HUES48 (cell line): Measurements from ENCODE around the gene ERVW-1.
A peak's percentile ranks its signal among the peaks of the same experiment; 100 is the strongest.

Source experiments
- H3K27ac ChIP-seq: one replicate; pipeline ENCODE4 v1.7.0; 2013; ENCODE audit warnings: low read depth, low read length, inconsistent platforms
- H3K27me3 ChIP-seq: 2 replicates; pipeline ENCODE4 v1.6.1; 2013; ENCODE audit warnings: mild to moderate bottlenecking, low read length; ENCODE audit not compliant: control insufficient read depth, insufficient read depth
- H3K36me3 ChIP-seq: 2 replicates; pipeline ENCODE4 v1.6.1; 2013; ENCODE audit warnings: low read length; ENCODE audit not compliant: control insufficient read depth, insufficient read depth
- H3K4me1 ChIP-seq: 2 replicates; pipeline ENCODE4 v1.6.1; 2013; ENCODE audit warnings: mild to moderate bottlenecking, low read length; ENCODE audit not compliant: control insufficient read depth, insufficient read depth
- H3K4me3 ChIP-seq: 2 replicates; pipeline ENCODE4 v1.5.1; 2013; ENCODE audit warnings: mild to moderate bottlenecking, low read depth, low read length
- H3K9ac ChIP-seq: 2 replicates; pipeline ENCODE4 v1.6.1; 2013; ENCODE audit warnings: mild to moderate bottlenecking, low read depth, low read length, moderate library complexity
- H3K9me3 ChIP-seq: 2 replicates; pipeline ENCODE4 v1.6.1; 2013; ENCODE audit warnings: low read length; ENCODE audit not compliant: control insufficient read depth, insufficient read depth

Gene ERVW-1

DNA sequence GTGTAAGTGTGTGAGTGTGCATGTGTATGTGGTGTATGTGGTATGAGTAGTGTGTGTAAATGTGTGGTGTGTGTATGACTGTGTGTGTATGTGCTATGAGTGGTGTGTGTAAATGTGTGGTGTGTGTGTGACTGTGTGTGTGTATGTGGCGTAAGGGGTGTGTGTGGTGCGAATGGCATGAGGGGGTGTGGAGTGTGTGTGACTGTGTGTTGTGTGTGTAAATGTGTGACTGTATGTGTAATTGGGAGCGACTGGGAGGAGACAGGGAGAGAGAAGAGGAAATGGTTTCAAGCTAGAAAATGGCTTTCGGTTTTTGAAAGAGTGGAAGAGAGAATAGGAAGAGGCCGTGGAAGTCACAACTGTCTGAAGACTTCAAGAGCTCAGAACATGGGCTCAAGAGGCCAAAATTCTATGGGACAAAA lies 54.0 kb downstream of the ERVW-1 start:
- Histone ChIP-seq H3K27me3 (no peaks in the 10 kb centered on the region), H3K27ac (no peak overlapping the region), H3K9me3 (no peaks in the 10 kb centered on the region), H3K4me1 (peaks cover 8% of the 10 kb centered on the region), H3K4me3 (0 out of 2 replicates have a peak overlapping the region, but pooled peaks have one; percentile 79), H3K36me3 (no peaks in the 10 kb centered on the region), H3K9ac (no peak overlapping the region)

DNA sequence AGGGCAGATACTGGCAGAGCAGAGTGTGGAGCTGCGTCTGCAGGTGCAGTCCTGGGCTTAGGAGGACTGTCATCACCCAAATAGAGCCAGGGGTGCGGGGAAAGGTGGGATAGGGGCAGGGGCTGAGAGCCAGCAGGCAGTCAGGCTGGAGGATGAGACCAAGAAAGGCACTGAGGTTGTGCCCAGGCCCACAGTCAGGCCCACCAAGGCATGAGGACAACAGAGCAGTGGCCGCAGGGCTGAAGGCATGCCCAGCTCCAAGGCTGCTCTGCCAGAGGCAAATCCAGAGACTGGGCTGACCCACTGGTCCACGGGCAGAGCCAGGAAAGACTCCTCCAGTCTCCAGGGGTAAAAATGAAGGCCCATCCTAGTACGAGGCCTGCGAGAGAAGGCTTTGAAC lies 54.8 kb downstream of the ERVW-1 start:
- H3K27ac ChIP-seq = no peak overlapping the region
- peaks cover 8% of the 10 kb centered on the region for H3K4me1 ChIP-seq
- H3K4me3 ChIP-seq = no peak overlapping the region
- no peaks in the 10 kb centered on the region for H3K36me3 ChIP-seq
- no peaks in the 10 kb centered on the region for H3K27me3 ChIP-seq
- H3K9ac ChIP-seq = no peak overlapping the region
- no peaks in the 10 kb centered on the region for H3K9me3 ChIP-seq

DNA sequence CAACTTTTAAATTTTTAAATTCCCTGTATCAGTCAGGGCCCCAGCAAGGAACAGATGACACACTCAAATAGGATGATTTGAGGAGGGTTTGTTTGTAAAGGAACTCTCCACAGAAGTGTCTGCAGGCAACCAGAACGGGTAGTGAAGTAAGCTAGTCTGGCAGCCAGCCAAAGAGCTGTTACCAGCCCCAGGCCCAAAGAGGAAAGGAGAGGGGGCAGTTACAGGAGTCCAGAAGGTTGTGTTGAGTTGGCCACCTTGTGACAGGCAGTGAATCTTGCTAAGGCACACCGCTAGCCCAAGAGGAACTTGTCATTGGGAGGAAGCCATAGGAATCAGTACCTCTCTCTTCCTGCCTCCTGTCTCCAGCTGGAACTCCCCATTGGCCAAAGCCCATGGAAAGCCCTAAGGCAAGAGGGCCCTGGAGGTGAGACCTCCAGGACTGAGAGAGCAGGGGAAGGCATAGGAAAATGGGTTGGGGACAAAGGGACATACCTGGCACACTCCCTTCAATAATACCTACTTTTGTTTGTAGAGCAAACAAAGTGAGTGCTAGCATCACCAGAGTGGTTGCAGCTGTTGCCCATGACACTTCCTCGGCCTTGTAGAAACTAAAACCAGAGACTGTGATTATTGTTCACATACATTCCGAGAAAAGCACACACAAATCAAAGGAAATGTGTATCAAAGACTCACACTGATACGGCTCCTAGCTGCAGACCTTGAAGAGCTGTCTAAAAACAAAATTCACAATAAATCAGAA lies 55.9 kb downstream of the ERVW-1 start:
- Histone ChIP-seq H3K4me1 (peaks cover 8% of the 10 kb centered on the region), H3K27ac (no peak overlapping the region), H3K27me3 (no peaks in the 10 kb centered on the region), H3K36me3 (no peaks in the 10 kb centered on the region), H3K9ac (no peak overlapping the region), H3K4me3 (no peak overlapping the region), H3K9me3 (no peaks in the 10 kb centered on the region)
